Fibroblast of lung (primary cell): ENCODE measurements around the gene POMGNT1. TPM values are rescaled to one million over a fixed set of nuclear protein-coding genes. Genes with fewer than 3 reads are reported as not detected.

Experiments used
- DNase-seq, 2 donors: peaks; one replicate each; pipeline versions ENCODE4 v3.0.0 to v3.0.0-alpha.2; 2010; ENCODE audit warnings: low read depth in 2 of 2
- H2AFZ ChIP-seq: 2 replicates; pipeline ENCODE4 v1.5.1; 2012; ENCODE audit warnings: low read length, control low read depth, inconsistent platforms
- H3K27ac ChIP-seq: 2 replicates; pipeline ENCODE4 v1.5.1; 2011; ENCODE audit warnings: low read length, control low read depth; ENCODE audit not compliant: insufficient read depth
- H3K27me3 ChIP-seq: 2 replicates; pipeline ENCODE4 v1.5.1; 2011; ENCODE audit warnings: mild to moderate bottlenecking, low read length; ENCODE audit not compliant: control insufficient read depth, insufficient read depth
- H3K36me3 ChIP-seq: 2 replicates; pipeline ENCODE4 v1.5.1; 2011; ENCODE audit warnings: low read length; ENCODE audit not compliant: control insufficient read depth, insufficient read depth
- H3K4me1 ChIP-seq: 2 replicates; pipeline ENCODE4 v1.5.1; 2011; ENCODE audit warnings: low read length; ENCODE audit not compliant: control insufficient read depth, insufficient read depth; ENCODE audit errors: extremely low read depth
- H3K4me2 ChIP-seq: 2 replicates; pipeline ENCODE4 v1.5.1; 2011; ENCODE audit warnings: low read length, control low read depth; ENCODE audit not compliant: insufficient read depth; ENCODE audit errors: extremely low read depth
- H3K4me3 ChIP-seq, 4 experiments: fragments of 200-600 bp in 1 of 4; sonication (generic) in 1 of 4; replicated peaks in 1 of 4; 2 replicates each; pipeline ENCODE4 v1.5.1; 2011 to 2016; ENCODE audit warnings: low read length in 4 of 4, low read depth in 3 of 4, mild to moderate bottlenecking in 3 of 4, control low read depth in 2 of 4, inconsistent platforms in 1 of 4, mixed read lengths in 1 of 4; ENCODE audit not compliant: insufficient read depth in 1 of 4; ENCODE audit errors: control extremely low read depth in 1 of 4
- H3K79me2 ChIP-seq: 2 replicates; pipeline ENCODE4 v1.5.1; 2012; ENCODE audit warnings: mild to moderate bottlenecking, low read length, inconsistent platforms; ENCODE audit not compliant: control insufficient read depth, insufficient read depth
- H3K9ac ChIP-seq: 2 replicates; pipeline ENCODE4 v1.5.1; 2011; ENCODE audit warnings: mild to moderate bottlenecking, low read length, control low read depth; ENCODE audit not compliant: insufficient read depth
- H3K9me3 ChIP-seq: 2 replicates; pipeline ENCODE4 v1.5.1; 2012; ENCODE audit warnings: low read depth, low read length; ENCODE audit not compliant: control insufficient read depth, insufficient read depth
- H4K20me1 ChIP-seq: 2 replicates; pipeline ENCODE4 v1.5.1; 2011; ENCODE audit warnings: low read length; ENCODE audit not compliant: control insufficient read depth, insufficient read depth; ENCODE audit errors: extremely low read depth
- EZH2 ChIP-seq: IDR thresholded peaks from 2 replicates; pipeline ENCODE4 v1.5.1; 2012; ENCODE audit warnings: low read length, control low read depth, mild to moderate bottlenecking; ENCODE audit errors: missing control alignments
- polyA minus RNA-seq: library from RNA; depleted of rRNA, polyadenylated mRNA; stranded (reverse); fragments of >200 nt; gene quantifications from 2 replicates; pipeline ENCODE4 v1.2.3, GENCODE V29; 2011; ENCODE audit warnings: low replicate concordance
- polyA plus RNA-seq, 2 donors: library from polyadenylated mRNA; depleted of rRNA in 1 of 2; stranded (reverse) in 1 of 2; unstranded in 1 of 2; fragments of >200 nt; gene quantifications; 2 replicates each; pipeline ENCODE4 v1.2.1, GENCODE V29; 2011 to 2012; ENCODE audit warnings: missing spikeins in 1 of 2
- total RNA-seq: library from RNA; depleted of rRNA; stranded (reverse); fragments of >200 nt; gene quantifications from 2 replicates; pipeline ENCODE4 v1.2.1, GENCODE V29; 2014
- TF ChIP-seq, protein P1 (sequence below), 2 donors: IDR thresholded peaks in 1 of 2; conservative IDR thresholded peaks in 1 of 2; 1 replicate in 1 of 2; 2 replicates in 1 of 2; pipeline ENCODE4 v1.5.1; 2011 to 2012; ENCODE audit warnings: low read length in 2 of 2, control low read depth in 1 of 2, inconsistent platforms in 1 of 2, low read depth in 1 of 2, mild to moderate bottlenecking in 1 of 2

POMGNT1 gene
- total RNA-seq (36.7 and 51.7 TPM in 2 replicates), polyA plus RNA-seq (42.2 and 47.6 TPM in 2 replicates), polyA minus RNA-seq (62.4 and 93.8 TPM in 2 replicates)
- 48.7 and 60.2 TPM in 2 replicates for polyA plus RNA-seq (2012)

DNA sequence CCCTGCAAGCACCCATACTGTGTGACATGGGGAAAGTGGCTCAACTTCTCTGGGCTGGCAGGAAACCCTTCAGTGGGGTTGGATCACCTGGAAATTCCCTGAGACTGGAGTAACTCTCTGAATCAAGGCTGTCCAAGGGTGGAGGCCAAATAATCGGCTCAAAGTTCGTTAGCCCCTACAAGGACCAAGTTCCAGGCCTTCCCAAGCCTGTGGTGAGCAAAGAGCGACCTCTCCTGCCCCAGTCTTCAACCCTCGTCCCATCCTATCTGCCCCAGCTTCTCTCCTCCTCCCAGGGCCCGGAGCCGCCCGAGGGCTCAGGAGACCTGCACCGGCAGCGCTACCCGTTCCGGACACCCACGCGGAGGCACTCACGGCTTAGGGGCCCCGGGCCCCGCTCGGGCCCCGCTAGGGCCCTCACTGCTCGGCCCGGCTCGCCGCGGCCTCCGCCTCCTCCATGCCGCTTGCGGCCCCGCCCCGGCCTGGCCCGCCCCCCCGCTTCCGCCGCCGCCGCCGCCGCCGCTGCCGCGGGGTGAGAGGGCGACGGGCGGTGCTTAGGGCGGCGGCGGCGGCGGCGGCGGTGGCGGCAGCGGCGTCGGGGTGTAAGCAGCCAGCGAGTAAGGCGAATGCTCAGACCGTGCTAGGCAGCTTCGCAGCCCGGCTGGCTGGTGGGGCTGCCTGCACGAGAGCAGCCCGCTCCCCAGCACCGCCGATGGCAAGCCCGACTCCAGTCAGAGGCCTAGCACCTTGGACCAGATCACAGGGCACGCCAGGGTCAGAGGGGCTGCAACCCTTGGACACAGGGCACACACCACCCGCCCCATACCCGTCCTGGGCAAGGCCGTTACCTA lies at the start of gene POMGNT1:
POMGNT1 (minus strand) TSS at position 471 of the 848 bp plus-strand sequence. CDS start 613 bp downstream, outside the sequence.
- Histone ChIP-seq H3K4me3 (peak within 1 kb of the TSS; percentile 80 to 91 (median 90)), H3K9ac (peak within 1 kb of the TSS; percentile 81), H3K27me3 (no peaks in the 10 kb centered on the region), H3K4me2 (peak within 1 kb of the TSS; percentile 95), H3K79me2 (peaks cover 2% of the 10 kb centered on the region), H3K27ac (peak within 1 kb of the TSS; percentile 48), H4K20me1 (no peaks in the 10 kb centered on the region), H3K36me3 (peaks cover 12% of the 10 kb centered on the region), H3K4me1 (peaks cover 2% of the 10 kb centered on the region), H2AFZ (peak within 1 kb of the TSS; percentile 98), H3K9me3 (no peaks in the 10 kb centered on the region)
- peak; percentile 46 to 58 for DNase-seq
- TF ChIP-seq EZH2, result no peak
- TF ChIP-seq, protein P1, sequence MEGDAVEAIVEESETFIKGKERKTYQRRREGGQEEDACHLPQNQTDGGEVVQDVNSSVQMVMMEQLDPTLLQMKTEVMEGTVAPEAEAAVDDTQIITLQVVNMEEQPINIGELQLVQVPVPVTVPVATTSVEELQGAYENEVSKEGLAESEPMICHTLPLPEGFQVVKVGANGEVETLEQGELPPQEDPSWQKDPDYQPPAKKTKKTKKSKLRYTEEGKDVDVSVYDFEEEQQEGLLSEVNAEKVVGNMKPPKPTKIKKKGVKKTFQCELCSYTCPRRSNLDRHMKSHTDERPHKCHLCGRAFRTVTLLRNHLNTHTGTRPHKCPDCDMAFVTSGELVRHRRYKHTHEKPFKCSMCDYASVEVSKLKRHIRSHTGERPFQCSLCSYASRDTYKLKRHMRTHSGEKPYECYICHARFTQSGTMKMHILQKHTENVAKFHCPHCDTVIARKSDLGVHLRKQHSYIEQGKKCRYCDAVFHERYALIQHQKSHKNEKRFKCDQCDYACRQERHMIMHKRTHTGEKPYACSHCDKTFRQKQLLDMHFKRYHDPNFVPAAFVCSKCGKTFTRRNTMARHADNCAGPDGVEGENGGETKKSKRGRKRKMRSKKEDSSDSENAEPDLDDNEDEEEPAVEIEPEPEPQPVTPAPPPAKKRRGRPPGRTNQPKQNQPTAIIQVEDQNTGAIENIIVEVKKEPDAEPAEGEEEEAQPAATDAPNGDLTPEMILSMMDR (conservative IDR thresholded peaks at IDR 0.05 in 1 of 2, IDR thresholded peaks at IDR 0.05 in 1 of 2; ENCODE audit: low read depth in 1 of 2, low read length in 2 of 2), result peak in 1 of 2 donors; percentile 18

DNA sequence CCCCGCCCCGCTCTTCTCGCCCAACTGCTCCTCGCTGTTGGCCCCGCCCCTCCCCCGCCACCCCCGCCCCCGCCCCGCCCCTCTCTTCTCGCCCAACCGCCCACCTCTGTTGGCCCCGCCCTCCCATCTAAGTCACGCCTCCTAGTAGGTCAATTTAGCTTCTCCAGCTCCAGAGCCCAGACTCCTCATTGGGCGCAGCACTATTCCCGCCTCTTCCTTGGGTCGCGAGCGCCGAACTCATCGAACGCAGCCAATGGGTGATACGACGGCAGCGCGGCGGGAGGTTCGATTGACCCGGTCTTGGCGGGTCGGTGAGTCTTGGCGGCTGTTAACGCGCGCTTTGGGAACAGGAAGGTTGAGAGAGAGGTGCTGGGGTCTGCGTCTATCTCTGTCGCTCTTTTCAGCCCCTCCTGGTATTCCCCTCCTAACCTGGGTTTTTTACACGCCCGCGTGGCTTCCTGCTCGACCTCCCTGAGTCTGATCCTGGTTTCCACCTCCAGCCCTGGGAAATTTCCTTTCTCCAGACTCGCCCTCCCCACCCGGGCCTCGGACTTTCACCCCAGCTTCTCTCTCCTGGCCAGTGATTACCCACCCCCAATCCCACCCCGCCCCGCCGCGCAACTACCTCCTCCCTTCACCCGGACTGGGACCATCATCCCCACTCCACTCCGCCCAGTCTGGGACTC lies 49.3 kb upstream of the POMGNT1 start, which contains the start of gene RAD54L:
RAD54L (plus strand) TSS at position 328 of the 686 bp plus-strand sequence. CDS start 643 bp downstream, outside the sequence.
- Histone ChIP-seq H3K9me3 (no peaks in the 10 kb centered on the region), H4K20me1 (no peaks in the 10 kb centered on the region), H3K4me2 (peak within 1 kb of the TSS; percentile 79), H3K79me2 (peaks cover 10% of the 10 kb centered on the region), H2AFZ (peak within 1 kb of the TSS; percentile 89), H3K36me3 (no peaks in the 10 kb centered on the region), H3K9ac (peak within 1 kb of the TSS; percentile 60), H3K4me3 (peak within 1 kb of the TSS; percentile 72 to 90 (median 77)), H3K4me1 (no peaks in the 10 kb centered on the region), H3K27ac (peak within 1 kb of the TSS; percentile 59), H3K27me3 (no peaks in the 10 kb centered on the region)
- peak; percentile 99 for DNase-seq
- TF ChIP-seq EZH2, result no peak
- TF ChIP-seq, protein P1 (conservative IDR thresholded peaks at IDR 0.05 in 1 of 2, IDR thresholded peaks at IDR 0.05 in 1 of 2; ENCODE audit: low read depth in 1 of 2, low read length in 2 of 2), result no peak
